Progenitor cell of endocrine pancreas (in vitro differentiated cells): ENCODE results near the gene TMOD2. TPM values are rescaled to one million over a fixed set of nuclear protein-coding genes. Genes with fewer than 3 reads are reported as not detected.

ENCODE experiments used
- DNase-seq: peaks from one replicate; pipeline ENCODE4 v3.0.0; 2021; ENCODE audit warnings: low spot score; ENCODE audit not compliant: unreplicated experiment
- H3K27ac Mint-ChIP-seq: 2 replicates; pipeline ENCODE4 v1.8.0; 2021; ENCODE audit warnings: mild to moderate bottlenecking, moderate library complexity, mixed read lengths
- H3K27me3 Mint-ChIP-seq: 2 replicates; pipeline ENCODE4 v1.8.0; 2021; ENCODE audit warnings: mixed read lengths
- H3K36me3 Mint-ChIP-seq: 2 replicates; pipeline ENCODE4 v1.8.0; 2022; ENCODE audit warnings: mixed read lengths; ENCODE audit not compliant: insufficient read depth
- H3K4me1 Mint-ChIP-seq: 2 replicates; pipeline ENCODE4 v1.8.0; 2021; ENCODE audit warnings: low read depth, mixed read lengths
- H3K4me3 Mint-ChIP-seq: 2 replicates; pipeline ENCODE4 v1.8.0; 2021; ENCODE audit warnings: low read depth, mild to moderate bottlenecking, moderate library complexity, mixed read lengths
- H3K9me3 Mint-ChIP-seq: 2 replicates; pipeline ENCODE4 v1.8.0; 2021; ENCODE audit warnings: low read depth, mixed read lengths
- CTCF ChIP-seq: fragments of 200-600 bp; sonication (generic); IDR thresholded peaks from one replicate; pipeline ENCODE4 v1.5.0; 2021; ENCODE audit warnings: antibody characterized with exemption, mild to moderate bottlenecking; ENCODE audit not compliant: unreplicated experiment
- total RNA-seq: library from RNA; stranded (reverse); gene quantifications from 2 replicates; pipeline ENCODE4 v1.2.1, GENCODE V29; 2021

TMOD2 gene
- total RNA-seq, 1 donor from 2014 or later: 8.1 TPM

- Mint-ChIP-seq H3K36me3 (no peaks in the 10 kb centered on the region), H3K4me1 (peaks cover 7% of the 10 kb centered on the region), H3K4me3 (peak overlapping the region; percentile 72), H3K27me3 (peaks cover 54% of the 10 kb centered on the region), H3K9me3 (no peaks in the 10 kb centered on the region), H3K27ac (no peak overlapping the region)
- DNase-seq: peak; percentile 26
- TF ChIP-seq CTCF: no peak
These were observed 14.5 kb upstream of the TMOD2 start for GRCh38 chr15:51736751-51737521.

GRCh38 chr15:51737522-51738305 lies 13.7 kb upstream of the TMOD2 start, which contains the start of gene LYSMD2:
TSS of gene LYSMD2 (minus strand) at chr15:51737655. CDS start at chr15:51737622, 33 bp downstream.
- no peak for TF ChIP-seq CTCF
- peaks cover 7% of the 10 kb centered on the region for H3K4me1 Mint-ChIP-seq
- DNase-seq: peak; percentile 17
- peaks cover 55% of the 10 kb centered on the region for H3K27me3 Mint-ChIP-seq
- H3K9me3 Mint-ChIP-seq: no peaks in the 10 kb centered on the region
- peak within 1 kb of the TSS; percentile 72 for H3K4me3 Mint-ChIP-seq
- H3K27ac Mint-ChIP-seq: peak within 1 kb of the TSS; percentile 21
- no peaks in the 10 kb centered on the region for H3K36me3 Mint-ChIP-seq

- Mint-ChIP-seq H3K27ac (peak overlapping the region; percentile 21), H3K4me1 (peaks cover 7% of the 10 kb centered on the region), H3K9me3 (no peaks in the 10 kb centered on the region), H3K4me3 (peak overlapping the region; percentile 70), H3K27me3 (peaks cover 56% of the 10 kb centered on the region), H3K36me3 (no peaks in the 10 kb centered on the region)
- DNase-seq: no peak
- TF ChIP-seq CTCF: no peak
These were observed 12.8 kb upstream of the TMOD2 start for GRCh38 chr15:51738553-51738952.

- H3K9me3 Mint-ChIP-seq: no peaks in the 10 kb centered on the region
- peak overlapping the region; percentile 14 for H3K4me3 Mint-ChIP-seq
- no peak for TF ChIP-seq CTCF
- H3K27ac Mint-ChIP-seq: no peak overlapping the region
- peaks cover 59% of the 10 kb centered on the region for H3K27me3 Mint-ChIP-seq
- DNase-seq: no peak
- H3K36me3 Mint-ChIP-seq: no peaks in the 10 kb centered on the region
- H3K4me1 Mint-ChIP-seq: peaks cover 7% of the 10 kb centered on the region
These were observed 12.2 kb upstream of the TMOD2 start for GRCh38 chr15:51739061-51739712.

- Mint-ChIP-seq H3K36me3 (no peaks in the 10 kb centered on the region), H3K27ac (no peak overlapping the region), H3K27me3 (peaks cover 73% of the 10 kb centered on the region), H3K4me1 (peaks cover 4% of the 10 kb centered on the region), H3K9me3 (no peaks in the 10 kb centered on the region), H3K4me3 (no peak overlapping the region)
- TF ChIP-seq CTCF: no peak
- DNase-seq: no peak
These were observed 2.1 kb upstream of the TMOD2 start for GRCh38 chr15:51749307-51749706.
